HEK293 (cell line): ENCODE measurements around the gene PABPN1.

Experiments
- AEBP2 ChIP-seq: fragments of 450-650 bp; formaldehyde crosslinking; IDR thresholded peaks from 2 replicates; pipeline ENCODE4 v1.5.1; 2016; ENCODE audit warnings: missing biosample characterization, missing genetic modification characterization, borderline replicate concordance
- GFI1B ChIP-seq: fragments of 450-650 bp; formaldehyde crosslinking; IDR thresholded peaks from 2 replicates; pipeline ENCODE4 v1.5.1; 2016; ENCODE audit warnings: missing biosample characterization, missing genetic modification characterization
- GLIS1 ChIP-seq: fragments of 450-650 bp; formaldehyde crosslinking; IDR thresholded peaks from 2 replicates; pipeline ENCODE4 v1.5.1; 2016; ENCODE audit warnings: missing biosample characterization, missing genetic modification characterization
- HOXA7 ChIP-seq: sonication (generic); formaldehyde crosslinking; IDR thresholded peaks from 2 replicates; pipeline ENCODE4 v1.8.1; 2022; ENCODE audit warnings: missing genetic modification reagents, borderline replicate concordance
- KLF10 ChIP-seq: fragments of 450-650 bp; IDR thresholded peaks from 2 replicates; pipeline ENCODE4 v1.5.1; 2018; ENCODE audit warnings: missing biosample characterization, mild to moderate bottlenecking, missing genetic modification characterization
- KLF17 ChIP-seq: fragments of 450-650 bp; formaldehyde crosslinking; IDR thresholded peaks from 2 replicates; pipeline ENCODE4 v1.5.1; 2016; ENCODE audit warnings: missing biosample characterization, missing genetic modification characterization
- KLF8 ChIP-seq: fragments of 450-650 bp; formaldehyde crosslinking; IDR thresholded peaks from 2 replicates; pipeline ENCODE4 v1.5.1; 2016; ENCODE audit warnings: missing biosample characterization, missing genetic modification characterization
- OSR2 ChIP-seq: fragments of 450-650 bp; formaldehyde crosslinking; IDR thresholded peaks from 2 replicates; pipeline ENCODE4 v1.5.1; 2016; ENCODE audit warnings: missing biosample characterization, missing genetic modification characterization
- SALL2 ChIP-seq: fragments of 450-650 bp; formaldehyde crosslinking; IDR thresholded peaks from 2 replicates; pipeline ENCODE4 v1.5.0; 2017; ENCODE audit warnings: missing biosample characterization, mild to moderate bottlenecking, missing genetic modification characterization, borderline replicate concordance
- SP7 ChIP-seq: fragments of 450-650 bp; formaldehyde crosslinking; IDR thresholded peaks from 2 replicates; pipeline ENCODE4 v1.5.1; 2016; ENCODE audit warnings: missing biosample characterization, missing genetic modification characterization
- YY1 ChIP-seq: fragments of 450-650 bp; formaldehyde crosslinking; IDR thresholded peaks from 2 replicates; pipeline ENCODE4 v1.5.1; 2018; ENCODE audit warnings: missing biosample characterization, missing genetic modification characterization
- ZBTB44 ChIP-seq: fragments of 450-650 bp; IDR thresholded peaks from 2 replicates; pipeline ENCODE4 v1.5.1; 2018; ENCODE audit warnings: missing biosample characterization, mild to moderate bottlenecking, missing genetic modification characterization
- ZEB2 ChIP-seq: fragments of 450-650 bp; formaldehyde crosslinking; IDR thresholded peaks from 2 replicates; pipeline ENCODE4 v1.5.1; 2016; ENCODE audit warnings: missing biosample characterization, missing genetic modification characterization
- ZIC2 ChIP-seq: fragments of 450-650 bp; formaldehyde crosslinking; IDR thresholded peaks from 2 replicates; pipeline ENCODE4 v1.5.1; 2016; ENCODE audit warnings: missing biosample characterization, missing genetic modification characterization
- ZNF10 ChIP-seq: fragments of 450-650 bp; formaldehyde crosslinking; IDR thresholded peaks from 2 replicates; pipeline ENCODE4 v1.5.1; 2017; ENCODE audit warnings: missing biosample characterization, missing genetic modification characterization
- ZNF114 ChIP-seq: fragments of 450-650 bp; formaldehyde crosslinking; IDR thresholded peaks from 2 replicates; pipeline ENCODE4 v1.5.0; 2017; ENCODE audit warnings: missing biosample characterization, missing genetic modification characterization
- ZNF146 ChIP-seq: fragments of 450-650 bp; formaldehyde crosslinking; IDR thresholded peaks from 2 replicates; pipeline ENCODE4 v1.5.1; 2016; ENCODE audit warnings: missing biosample characterization, missing genetic modification characterization
- ZNF16 ChIP-seq: fragments of 450-650 bp; formaldehyde crosslinking; IDR thresholded peaks from 2 replicates; pipeline ENCODE4 v1.5.1; 2016; ENCODE audit warnings: low read depth, missing biosample characterization, missing genetic modification characterization
- ZNF184 ChIP-seq: fragments of 450-650 bp; IDR thresholded peaks from 2 replicates; pipeline ENCODE4 v1.5.1; 2018; ENCODE audit warnings: missing biosample characterization, mild to moderate bottlenecking, missing genetic modification characterization
- ZNF2 ChIP-seq: fragments of 450-650 bp; formaldehyde crosslinking; IDR thresholded peaks from 2 replicates; pipeline ENCODE4 v1.5.1; 2016; ENCODE audit warnings: missing biosample characterization, missing genetic modification characterization
- ZNF341 ChIP-seq: fragments of 450-650 bp; formaldehyde crosslinking; IDR thresholded peaks from 2 replicates; pipeline ENCODE4; 2016; ENCODE audit warnings: low read depth, missing biosample characterization, missing genetic modification characterization
- ZNF350 ChIP-seq: fragments of 450-650 bp; formaldehyde crosslinking; IDR thresholded peaks from 2 replicates; pipeline ENCODE4 v1.5.0; 2017; ENCODE audit warnings: missing biosample characterization, mild to moderate bottlenecking, missing genetic modification characterization
- ZNF394 ChIP-seq: fragments of 450-650 bp; formaldehyde crosslinking; IDR thresholded peaks from 2 replicates; pipeline ENCODE4 v1.5.1; 2016; ENCODE audit warnings: missing biosample characterization, missing genetic modification characterization, mild to moderate bottlenecking, moderate library complexity, borderline replicate concordance
- ZNF514 ChIP-seq: fragments of 450-650 bp; formaldehyde crosslinking; IDR thresholded peaks from 2 replicates; pipeline ENCODE4 v1.5.1; 2016; ENCODE audit warnings: missing biosample characterization, missing genetic modification characterization
- ZNF521 ChIP-seq: fragments of 450-650 bp; formaldehyde crosslinking; IDR thresholded peaks from 2 replicates; pipeline ENCODE4 v1.5.1; 2017; ENCODE audit warnings: missing biosample characterization, mild to moderate bottlenecking, missing genetic modification characterization
- ZNF645 ChIP-seq: fragments of 450-650 bp; formaldehyde crosslinking; IDR thresholded peaks from 2 replicates; pipeline ENCODE4; 2016; ENCODE audit warnings: missing biosample characterization, missing genetic modification characterization
- ZNF654 ChIP-seq: fragments of 450-650 bp; formaldehyde crosslinking; IDR thresholded peaks from 2 replicates; pipeline ENCODE4 v1.5.1; 2016; ENCODE audit warnings: low read depth, missing biosample characterization, missing genetic modification characterization
- ZNF660 ChIP-seq: fragments of 450-650 bp; IDR thresholded peaks from 2 replicates; pipeline ENCODE4 v1.5.1; 2018; ENCODE audit warnings: missing biosample characterization, mild to moderate bottlenecking, missing genetic modification characterization
- ZNF664 ChIP-seq: fragments of 450-650 bp; formaldehyde crosslinking; IDR thresholded peaks from 2 replicates; pipeline ENCODE4 v1.5.1; 2016; ENCODE audit warnings: missing biosample characterization, missing genetic modification characterization
- ZNF701 ChIP-seq: fragments of 450-650 bp; formaldehyde crosslinking; IDR thresholded peaks from 2 replicates; pipeline ENCODE4 v1.5.1; 2016; ENCODE audit warnings: missing biosample characterization, missing genetic modification characterization
- ZXDB ChIP-seq: fragments of 450-650 bp; formaldehyde crosslinking; IDR thresholded peaks from 2 replicates; pipeline ENCODE4 v1.5.1; 2016; ENCODE audit warnings: missing biosample characterization, missing genetic modification characterization
- TF ChIP-seq, protein P1 (sequence below): fragments of 450-650 bp; formaldehyde crosslinking; IDR thresholded peaks from 2 replicates; pipeline ENCODE4 v1.5.1; 2016; ENCODE audit warnings: missing biosample characterization, missing genetic modification characterization

Gene PABPN1

GRCh38 chr14:23301288-23301968 lies 19.8 kb upstream of the PABPN1 start (continued):
- no peak for TF ChIP-seq AEBP2
- peak; percentile 12; the same call in 1 of the 2 replicates for TF ChIP-seq ZXDB (tag by site-specific recombination)
- TF ChIP-seq ZNF184 (tag by site-specific recombination): peak; percentile 11; the same call in 1 of the 2 replicates
- no peak for TF ChIP-seq ZNF114 (tag by site-specific recombination)
- no peak for TF ChIP-seq ZNF350 (tag by site-specific recombination)
- TF ChIP-seq ZNF645 (tag by site-specific recombination): no peak
- TF ChIP-seq ZNF654: no peak
- TF ChIP-seq ZNF10 (tag by site-specific recombination): no peak
- TF ChIP-seq KLF10: peak; percentile 74; the same call in 1 of the 2 replicates
- no peak for TF ChIP-seq ZNF664 (tag by site-specific recombination)
- peak; percentile 59 for TF ChIP-seq ZEB2 (tag by site-specific recombination)
- TF ChIP-seq, protein P1, sequence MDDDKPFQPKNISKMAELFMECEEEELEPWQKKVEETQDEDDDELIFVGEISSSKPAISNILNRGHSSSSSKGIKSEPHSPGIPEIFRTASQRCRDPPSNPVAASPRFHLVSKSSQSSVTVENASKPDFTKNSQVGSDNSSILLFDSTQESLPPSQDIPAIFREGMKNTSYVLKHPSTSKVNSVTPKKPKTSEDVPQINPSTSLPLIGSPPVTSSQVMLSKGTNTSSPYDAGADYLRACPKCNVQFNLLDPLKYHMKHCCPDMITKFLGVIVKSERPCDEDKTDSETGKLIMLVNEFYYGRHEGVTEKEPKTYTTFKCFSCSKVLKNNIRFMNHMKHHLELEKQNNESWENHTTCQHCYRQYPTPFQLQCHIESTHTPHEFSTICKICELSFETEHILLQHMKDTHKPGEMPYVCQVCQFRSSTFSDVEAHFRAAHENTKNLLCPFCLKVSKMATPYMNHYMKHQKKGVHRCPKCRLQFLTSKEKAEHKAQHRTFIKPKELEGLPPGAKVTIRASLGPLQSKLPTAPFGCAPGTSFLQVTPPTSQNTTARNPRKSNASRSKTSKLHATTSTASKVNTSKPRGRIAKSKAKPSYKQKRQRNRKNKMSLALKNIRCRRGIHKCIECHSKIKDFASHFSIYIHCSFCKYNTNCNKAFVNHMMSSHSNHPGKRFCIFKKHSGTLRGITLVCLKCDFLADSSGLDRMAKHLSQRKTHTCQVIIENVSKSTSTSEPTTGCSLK (tag by site-specific recombination): no peak
- peak; percentile 59 for TF ChIP-seq KLF17 (tag by site-specific recombination)
- TF ChIP-seq YY1: peak; percentile 39; the same call in 1 of the 2 replicates
- TF ChIP-seq GFI1B (tag by site-specific recombination): no peak
- no peak for TF ChIP-seq ZNF16 (tag by site-specific recombination)
- 0 out of 2 replicates have a peak, but pooled peaks have one; percentile 87 for TF ChIP-seq ZNF660 (tag by site-specific recombination)
- TF ChIP-seq ZNF146 (tag by site-specific recombination): no peak
- TF ChIP-seq KLF8: peak; percentile 48
- no peak for TF ChIP-seq ZNF2 (tag by site-specific recombination)
- no peak for TF ChIP-seq ZNF521 (tag by site-specific recombination)
- TF ChIP-seq HOXA7: no peak
- peak; percentile 29; the same call in 1 of the 2 replicates for TF ChIP-seq ZBTB44 (tag by site-specific recombination)
- TF ChIP-seq ZNF394: peak; percentile 54; the same call in 1 of the 2 replicates
- TF ChIP-seq ZIC2 (tag by site-specific recombination): no peak
- no peak for TF ChIP-seq ZNF701 (tag by site-specific recombination)
- TF ChIP-seq GLIS1: no peak
- TF ChIP-seq OSR2 (tag by site-specific recombination): peak; percentile 53
- no peak for TF ChIP-seq SP7 (tag by site-specific recombination)
- peak; percentile 58 for TF ChIP-seq ZNF341 (tag by site-specific recombination)
- TF ChIP-seq ZNF514: no peak
- TF ChIP-seq SALL2 (tag by site-specific recombination): no peak
